ENCODE data around the gene HOXA7.
A peak's percentile ranks its signal among the peaks of the same experiment; 100 is the strongest.

- TF ChIP-seq CTCF (conservative IDR thresholded peaks at IDR 0.05; ENCODE audit: low read depth in 2 of 2) = no peak
- no peak for TF ChIP-seq EZH2phosphoT487 (IDR thresholded peaks at IDR 0.05; ENCODE audit: unreplicated experiment)
- TF ChIP-seq EZH2 (IDR thresholded peaks at IDR 0.05; ENCODE audit: low read depth, unreplicated experiment) = peak; percentile 20
- no peak for TF ChIP-seq ZNF114 (CRISPR knock-in tag; IDR thresholded peaks at IDR 0.05)
- TF ChIP-seq POLR2AphosphoS5 (IDR thresholded peaks at IDR 0.05; ENCODE audit: low read depth) = no peak
- no peak for TF ChIP-seq ZNF331 (CRISPR knock-in tag; IDR thresholded peaks at IDR 0.05; ENCODE audit: low read depth)
- no peak for TF ChIP-seq JUNB (IDR thresholded peaks at IDR 0.05; ENCODE audit: unreplicated experiment)
- no peak for TF ChIP-seq REST (IDR thresholded peaks at IDR 0.05; ENCODE audit: unreplicated experiment)
- no peak for TF ChIP-seq NANOG (IDR thresholded peaks at IDR 0.05; ENCODE audit: borderline replicate concordance)
These were observed 21.9 kb upstream of the HOXA7 start for GRCh38 chr7:27178366-27178765.

Data from GM23338 (cell line).